Left renal pelvis (tissue), 4 donors: ENCODE measurements around the gene CCDC102A. TPM values are rescaled to one million over a fixed set of nuclear protein-coding genes. Genes with fewer than 3 reads are reported as not detected.
A peak's percentile ranks its signal among the peaks of the same experiment; 100 is the strongest.

Source experiments
- DNase-seq, 4 donors: peaks; one replicate each; pipeline ENCODE4 v3.0.0-alpha.2; 2013; ENCODE audit warnings: low read depth in 4 of 4, low spot score in 3 of 4
- polyA plus RNA-seq, 4 donors: library from polyadenylated mRNA; unstranded; fragments of 120-200 nt; gene quantifications; one replicate each; pipeline ENCODE4 v1.2.1, GENCODE V29; 2013; ENCODE audit not compliant: insufficient read length in 4 of 4

Gene CCDC102A
- polyA plus RNA-seq, 4 donors: 13.4 to 33.7 (median 18.6) TPM

GRCh38 chr16:57468346-57468745, 68.0 kb downstream of the CCDC102A start:
- DNase-seq: no peak

GRCh38 chr16:57464523-57464922, 71.8 kb downstream of the CCDC102A start:
- DNase-seq: no peak

- DNase-seq: no peak
Measured at GRCh38 chr16:57462978-57463362, 73.4 kb downstream of the CCDC102A start.

GRCh38 chr16:57462209-57462977, 74.0 kb downstream of the CCDC102A start, which contains the start of gene POLR2C:
TSS of gene POLR2C (plus strand) at chr16:57462679. CDS start at chr16:57462725, 46 bp downstream.
- DNase-seq: peak in 3 of 4 donors; percentile 72 to 73 (median 73)

Other genes with a start within 250 kb of the CCDC102A start
- under 1 TPM; 0.04 to 0.15 (median 0.11) TPM for gene CCL22, start 177.8 kb downstream of the CCDC102A start, polyA plus RNA-seq
- 10 to 100 TPM; 12.6 to 34.7 (median 28.4) TPM for gene CX3CL1, start 164.1 kb downstream of the CCDC102A start, polyA plus RNA-seq
- gene CCL17, start 131.8 kb downstream of the CCDC102A start, polyA plus RNA-seq: under 1 TPM in 2 of 4 donors, not detected in 2; 0.41 to 0.56 TPM
- gene CIAPIN1, start 89.2 kb downstream of the CCDC102A start, polyA plus RNA-seq: 10 to 100 TPM; 52.6 to 96.9 (median 90.0) TPM
- gene COQ9, start 89.1 kb downstream of the CCDC102A start, polyA plus RNA-seq: 100 to 1,000 TPM in 1 of 4 donors, 10 to 100 TPM in 3; 41.2 to 113 (median 89.9) TPM
- gene POLR2C, start 73.9 kb downstream of the CCDC102A start, polyA plus RNA-seq: 10 to 100 TPM; 69.6 to 89.1 (median 82.8) TPM
- gene DOK4, start 50.1 kb downstream of the CCDC102A start, polyA plus RNA-seq: 10 to 100 TPM; 23.8 to 37.8 (median 28.2) TPM
- gene ADGRG5, start 6.1 kb upstream of the CCDC102A start, polyA plus RNA-seq: 1 to 10 TPM in 2 of 4 donors, under 1 TPM in 2; 0.34 to 1.3 (median 1.1) TPM
- gene ADGRG1, start 92.1 kb upstream of the CCDC102A start, polyA plus RNA-seq: 10 to 100 TPM in 3 of 4 donors, 1 to 10 TPM in 1; 5.1 to 87.7 (median 80.1) TPM
- under 1 TPM; 0.09 to 0.70 (median 0.36) TPM for gene ADGRG3, start 131.7 kb upstream of the CCDC102A start, polyA plus RNA-seq
- gene DRC7, start 158.2 kb upstream of the CCDC102A start, polyA plus RNA-seq: 1 to 10 TPM in 3 of 4 donors, under 1 TPM in 1; 0.16 to 3.9 (median 2.7) TPM
- 10 to 100 TPM; 11.8 to 22.3 (median 19.6) TPM for gene KATNB1, start 199.2 kb upstream of the CCDC102A start, polyA plus RNA-seq